ENCODE results near the gene SLC9A9. TPM values are rescaled to one million over a fixed set of nuclear protein-coding genes. Genes with fewer than 3 reads are reported as not detected.

The SLC9A9 gene
- total RNA-seq, 6 experiments from 2014 or later, result 0.10 to 0.55 (median 0.33) TPM; not detected in 2

DNA sequence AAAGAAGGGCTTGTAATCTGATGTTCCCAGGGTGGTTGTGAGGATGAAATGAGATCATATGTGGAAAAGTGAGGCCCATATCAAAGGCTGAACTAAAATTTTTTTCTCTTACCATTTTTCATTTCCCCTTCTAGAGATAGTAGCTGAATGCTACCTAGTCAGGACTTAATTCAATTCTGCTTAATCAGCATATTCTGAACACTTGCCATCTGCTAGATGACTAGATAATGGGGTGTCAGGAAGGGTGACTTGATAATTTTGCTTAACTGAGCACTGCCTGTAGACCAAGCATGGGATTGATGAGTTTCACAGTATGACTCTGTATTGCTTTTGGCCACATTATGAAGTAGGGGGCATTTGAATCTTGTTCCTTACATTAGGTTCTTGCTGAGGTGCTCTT lies 592.5 kb downstream of the SLC9A9 start:
- Mint-ChIP-seq H3K36me3 (ENCODE audit: low read depth) (no peaks in the 10 kb centered on the region), H3K4me1 (ENCODE audit: low read depth) (peaks cover 16% of the 10 kb centered on the region), H3K27ac (no peak overlapping the region), H3K9me3 (no peaks in the 10 kb centered on the region), H3K4me3 (no peak overlapping the region), H3K27me3 (ENCODE audit: insufficient read depth) (peaks cover 2% of the 10 kb centered on the region; the same call in 1 of the 2 replicates)
- DNase-seq, result no peak
- no peak for TF ChIP-seq CTCF (IDR thresholded peaks at IDR 0.05)

DNA sequence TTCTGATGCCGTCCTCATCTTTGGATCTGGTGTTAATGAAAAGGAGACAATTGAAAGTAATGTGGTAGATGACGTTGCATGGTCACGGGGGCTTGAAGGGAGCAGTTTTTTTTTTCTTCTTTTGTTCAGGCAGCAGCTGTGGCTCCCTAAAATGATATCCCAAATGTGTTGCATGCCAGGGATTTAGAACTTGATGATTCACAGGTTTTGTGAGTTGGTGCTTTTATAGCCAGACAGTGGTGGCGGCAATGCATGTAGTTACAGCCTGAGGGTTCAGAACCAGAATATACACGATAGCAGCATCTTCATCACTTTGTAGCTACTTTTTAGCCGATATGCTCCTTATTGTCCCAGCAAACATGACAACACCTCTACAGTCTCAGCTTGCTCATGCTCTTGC lies 595.3 kb downstream of the SLC9A9 start:
- peak; percentile 61 for DNase-seq
- H3K27me3 Mint-ChIP-seq (ENCODE audit: insufficient read depth), result peaks cover 2% of the 10 kb centered on the region; the same call in 1 of the 2 replicates
- peak overlapping the region; percentile 60 for H3K4me3 Mint-ChIP-seq
- peaks cover 21% of the 10 kb centered on the region for H3K4me1 Mint-ChIP-seq (ENCODE audit: low read depth)
- TF ChIP-seq CTCF (IDR thresholded peaks at IDR 0.05), result no peak
- no peaks in the 10 kb centered on the region for H3K9me3 Mint-ChIP-seq
- H3K36me3 Mint-ChIP-seq (ENCODE audit: low read depth), result no peaks in the 10 kb centered on the region
- H3K27ac Mint-ChIP-seq, result peak overlapping the region; percentile 19; the same call in 1 of the 2 replicates

GRCh38 chr3:143249014-143249413 lies 599.3 kb downstream of the SLC9A9 start:
- TF ChIP-seq CTCF (IDR thresholded peaks at IDR 0.05), result no peak
- no peaks in the 10 kb centered on the region for H3K9me3 Mint-ChIP-seq
- H3K4me3 Mint-ChIP-seq, result no peak overlapping the region
- H3K4me1 Mint-ChIP-seq (ENCODE audit: low read depth), result peaks cover 17% of the 10 kb centered on the region
- no peak overlapping the region for H3K27ac Mint-ChIP-seq
- H3K27me3 Mint-ChIP-seq (ENCODE audit: insufficient read depth), result peaks cover 3% of the 10 kb centered on the region; the same call in 1 of the 2 replicates
- no peaks in the 10 kb centered on the region for H3K36me3 Mint-ChIP-seq (ENCODE audit: low read depth)
- no peak for DNase-seq

DNA sequence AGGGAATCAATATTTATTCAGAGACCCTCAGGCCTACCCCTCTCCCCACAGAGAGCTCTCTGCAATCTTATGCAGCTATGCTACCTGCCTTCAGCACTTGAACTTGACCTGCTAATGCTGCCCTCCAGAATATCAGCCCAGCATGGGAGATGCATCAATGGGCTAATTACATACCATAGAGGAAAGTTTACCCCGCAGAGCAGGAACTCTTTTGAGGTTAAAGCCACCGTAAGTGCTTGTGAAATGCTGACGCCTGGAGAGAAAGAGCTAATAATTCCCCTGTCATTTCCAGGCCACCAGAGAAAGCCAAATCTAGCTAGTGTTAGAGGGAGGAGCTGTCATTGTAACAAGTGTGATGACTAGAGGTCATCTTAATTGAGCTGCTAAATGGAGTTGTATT lies 601.2 kb downstream of the SLC9A9 start:
- no peak for TF ChIP-seq CTCF (IDR thresholded peaks at IDR 0.05)
- DNase-seq, result no peak
- no peaks in the 10 kb centered on the region for H3K36me3 Mint-ChIP-seq (ENCODE audit: low read depth)
- H3K4me3 Mint-ChIP-seq, result no peak overlapping the region
- H3K27ac Mint-ChIP-seq, result no peak overlapping the region
- H3K9me3 Mint-ChIP-seq, result no peaks in the 10 kb centered on the region
- peaks cover 14% of the 10 kb centered on the region for H3K4me1 Mint-ChIP-seq (ENCODE audit: low read depth)
- peaks cover 4% of the 10 kb centered on the region; the same call in 1 of the 2 replicates for H3K27me3 Mint-ChIP-seq (ENCODE audit: insufficient read depth)

DNA sequence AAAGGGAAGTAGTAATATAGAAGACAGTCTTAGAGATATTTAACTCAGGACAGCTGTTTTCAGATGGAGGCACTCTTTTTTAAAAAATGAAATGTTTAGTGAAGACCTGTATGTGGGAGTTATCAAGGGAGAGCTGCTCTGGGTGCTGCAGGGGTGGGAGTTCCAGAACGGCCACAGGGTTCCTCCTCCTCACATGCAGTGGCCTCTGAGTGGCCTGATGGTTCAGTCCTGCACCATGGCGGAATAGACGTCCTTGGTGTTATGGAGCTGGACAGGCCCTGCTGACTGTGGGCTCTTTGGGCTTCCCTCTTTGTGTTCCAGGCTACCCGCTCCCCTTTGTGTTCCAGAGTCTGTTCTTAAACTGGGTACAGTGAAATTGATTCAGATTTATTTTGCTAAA lies 602.6 kb downstream of the SLC9A9 start:
- H3K36me3 Mint-ChIP-seq (ENCODE audit: low read depth), result no peaks in the 10 kb centered on the region
- H3K27ac Mint-ChIP-seq, result no peak overlapping the region
- H3K9me3 Mint-ChIP-seq, result no peaks in the 10 kb centered on the region
- no peak overlapping the region for H3K4me3 Mint-ChIP-seq
- no peak for TF ChIP-seq CTCF (IDR thresholded peaks at IDR 0.05)
- DNase-seq, result no peak
- H3K27me3 Mint-ChIP-seq (ENCODE audit: insufficient read depth), result peaks cover 4% of the 10 kb centered on the region; the same call in 1 of the 2 replicates
- peaks cover 28% of the 10 kb centered on the region for H3K4me1 Mint-ChIP-seq (ENCODE audit: low read depth)
